NCI-H1048 (cell line): ENCODE data around the gene TOMM40L.
"Not testable (repeated sequence)": the region's sequence is repeated elsewhere in the genome, so short reads cannot be mapped to it uniquely, and the experiment has no call there.

Source experiments
- DNase-seq: peaks from one replicate; lab custom pipeline; 2025; lab: John Stamatoyannopoulos, UW

The TOMM40L gene

DNA sequence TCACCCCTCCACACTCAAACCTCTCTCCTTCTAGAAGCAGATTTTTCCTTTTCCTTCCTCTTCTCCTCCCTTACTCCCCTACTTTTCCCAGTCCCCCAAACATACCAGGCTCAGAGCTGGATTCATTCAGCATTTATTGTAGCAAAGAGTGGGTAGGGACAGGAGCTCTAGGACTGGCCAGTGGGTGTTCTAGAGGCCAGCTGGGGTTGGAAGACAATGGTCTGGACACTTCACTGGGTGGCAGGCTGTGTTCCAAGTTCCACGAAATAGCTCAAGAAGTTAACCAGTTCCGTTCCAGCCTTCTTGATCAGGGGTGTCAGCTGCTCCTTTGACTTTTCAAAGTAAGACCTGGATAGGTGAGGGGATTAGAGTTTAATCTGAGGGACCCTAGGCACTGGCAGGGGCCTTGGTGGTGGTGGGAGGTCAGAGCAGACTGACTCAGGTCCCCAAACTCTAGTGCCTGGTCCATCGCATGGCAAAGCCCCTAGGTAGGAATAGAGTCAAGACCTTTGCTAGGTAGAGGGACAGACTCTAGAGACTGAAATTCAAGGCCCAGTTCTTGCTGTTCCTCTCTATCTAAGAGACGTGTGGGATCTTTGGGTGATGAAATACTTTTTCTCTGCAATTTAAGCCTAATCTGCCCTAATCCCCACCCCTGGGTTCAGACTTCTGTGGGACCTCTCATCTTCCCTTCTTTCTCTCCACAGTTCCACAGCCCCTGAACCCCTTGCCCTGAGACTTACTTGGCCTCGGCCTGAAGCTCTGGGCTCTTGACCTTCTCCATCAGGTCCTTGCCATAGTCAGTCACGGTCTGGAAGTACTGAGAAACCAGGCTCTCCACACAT lies 3.5 kb upstream of the TOMM40L start:
- DNase-seq, result no peak

GRCh38 chr1:161223805-161224694 lies 1.8 kb upstream of the TOMM40L start:
- DNase-seq, result no peak

- not testable (repeated sequence) for DNase-seq
Measured at GRCh38 chr1:161224695-161225087, 1.2 kb upstream of the TOMM40L start.

DNA sequence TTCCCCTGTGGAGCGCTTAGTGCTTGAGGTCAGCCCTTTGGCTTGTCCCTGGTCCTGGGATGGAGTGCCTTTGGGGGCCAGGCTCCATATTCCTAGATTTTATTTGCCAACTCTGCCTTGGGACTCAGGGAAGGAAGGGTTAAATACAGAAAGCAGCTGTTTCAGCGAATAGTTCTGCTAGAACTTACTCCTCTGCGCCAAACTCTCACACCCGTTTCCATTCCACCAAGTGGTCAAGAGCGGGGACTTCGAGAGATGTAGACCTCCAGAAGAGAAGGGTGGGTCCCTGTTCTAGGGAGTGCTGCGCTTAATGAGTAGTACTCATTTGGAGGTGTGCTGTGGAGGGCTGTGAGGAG lies 704 bp upstream of the TOMM40L start:
- DNase-seq, result no peak

DNA sequence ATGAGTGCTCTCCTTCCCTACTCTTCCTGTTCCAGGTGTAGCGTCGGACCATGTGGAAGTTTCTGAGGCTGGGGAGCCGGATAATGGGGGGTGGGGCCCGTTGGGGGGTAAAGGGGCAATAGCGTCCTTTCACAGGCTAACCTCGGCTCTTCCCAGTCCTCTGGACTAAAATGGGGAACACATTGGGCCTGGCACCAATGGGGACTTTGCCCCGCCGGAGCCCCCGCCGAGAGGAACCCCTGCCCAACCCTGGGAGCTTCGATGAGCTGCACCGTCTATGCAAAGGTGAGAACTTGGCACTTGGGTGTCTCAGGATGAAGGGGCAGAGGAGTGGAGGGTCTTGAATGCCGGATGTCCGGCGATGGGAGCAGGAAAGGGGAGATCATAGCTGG lies 456 bp downstream of the TOMM40L start:
- DNase-seq, result no peak

- no peak for DNase-seq
Measured at GRCh38 chr1:161226759-161227158, 899 bp downstream of the TOMM40L start.

- peak; percentile 69 for DNase-seq
Measured at GRCh38 chr1:161227196-161227871, 1.5 kb downstream of the TOMM40L start.

DNA sequence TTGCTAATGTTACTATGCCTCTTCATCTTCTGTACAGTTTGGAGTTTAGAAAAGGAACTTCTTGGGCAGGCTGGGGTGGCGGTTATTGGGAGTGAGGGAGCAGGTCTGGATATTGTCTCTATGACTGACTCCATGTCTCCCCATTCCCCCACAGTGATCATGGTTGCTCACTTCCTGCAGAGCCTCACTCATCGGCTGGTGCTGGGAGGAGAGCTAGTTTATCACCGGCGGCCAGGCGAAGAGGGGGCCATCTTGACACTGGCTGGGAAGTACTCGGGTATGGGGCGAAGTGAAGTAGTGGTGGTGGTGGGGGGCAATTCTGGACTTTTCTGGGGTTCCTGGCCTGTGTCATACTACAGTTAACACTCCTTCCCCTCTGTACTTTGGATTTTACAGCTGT lies 2.2 kb downstream of the TOMM40L start:
- DNase-seq, result no peak

- DNase-seq, result no peak
Measured at GRCh38 chr1:161229896-161230295, 4.0 kb downstream of the TOMM40L start.

- DNase-seq, result no peak
Measured at GRCh38 chr1:161230762-161231161, 4.9 kb downstream of the TOMM40L start.

DNA sequence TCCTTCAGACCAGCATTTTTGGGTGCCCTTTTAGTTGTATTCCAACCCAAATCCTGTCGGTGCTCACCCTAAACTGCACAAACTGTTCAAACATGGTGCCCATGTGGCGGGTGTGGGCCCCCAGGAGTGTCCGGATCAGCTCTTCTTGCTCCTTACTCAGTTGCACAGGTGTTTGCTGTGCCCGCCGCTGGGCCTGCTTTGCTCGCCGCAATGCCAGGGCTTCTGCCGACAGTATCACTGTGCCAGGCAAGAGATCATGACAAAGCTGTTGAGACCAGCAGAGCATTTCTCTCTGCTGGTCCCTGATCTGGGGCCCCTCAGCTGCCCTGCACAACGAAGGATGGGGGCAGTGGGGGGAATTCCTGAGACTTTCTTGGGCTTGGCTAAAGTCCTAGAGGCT lies 7.2 kb downstream of the TOMM40L start:
- DNase-seq, result no peak

DNA sequence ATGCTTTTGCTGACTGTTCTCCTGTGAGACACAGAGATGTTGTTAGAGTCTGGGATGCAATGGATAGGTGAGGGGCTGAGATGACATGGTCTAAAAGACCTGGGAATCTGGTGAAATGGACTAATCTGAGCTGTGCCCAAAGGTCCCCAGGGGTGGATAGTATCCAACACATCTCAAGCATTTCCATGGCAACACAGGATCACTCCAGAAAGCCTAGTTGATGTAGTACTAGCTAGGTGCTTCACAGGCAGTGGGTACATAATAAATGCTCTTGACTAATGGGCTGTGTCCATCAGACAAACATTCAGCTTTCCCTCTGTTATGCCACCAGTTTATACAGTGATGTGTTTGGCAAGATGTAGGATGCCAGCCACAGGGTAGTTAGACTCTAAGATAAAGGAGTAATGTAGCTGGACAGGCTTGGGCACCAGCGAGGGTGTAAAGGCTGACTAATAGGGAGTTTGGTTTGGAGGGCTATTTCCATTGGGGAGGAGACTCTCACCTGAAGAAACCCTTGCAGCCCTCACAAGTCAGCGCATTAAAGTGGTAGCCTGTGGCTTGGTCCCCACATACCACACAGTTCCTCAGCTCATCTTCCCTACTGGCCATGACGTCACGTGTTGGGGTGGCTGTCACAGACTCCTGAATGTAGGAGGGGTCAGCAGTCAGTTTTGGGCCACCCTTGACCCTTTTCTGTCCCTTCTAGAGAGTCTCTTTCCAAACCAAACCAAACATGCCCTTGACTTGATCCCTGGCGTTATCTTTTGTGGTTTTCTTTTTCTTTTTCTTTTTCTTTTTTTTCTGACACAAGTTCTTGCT lies 10.3 kb downstream of the TOMM40L start:
- DNase-seq, result no peak

DNA sequence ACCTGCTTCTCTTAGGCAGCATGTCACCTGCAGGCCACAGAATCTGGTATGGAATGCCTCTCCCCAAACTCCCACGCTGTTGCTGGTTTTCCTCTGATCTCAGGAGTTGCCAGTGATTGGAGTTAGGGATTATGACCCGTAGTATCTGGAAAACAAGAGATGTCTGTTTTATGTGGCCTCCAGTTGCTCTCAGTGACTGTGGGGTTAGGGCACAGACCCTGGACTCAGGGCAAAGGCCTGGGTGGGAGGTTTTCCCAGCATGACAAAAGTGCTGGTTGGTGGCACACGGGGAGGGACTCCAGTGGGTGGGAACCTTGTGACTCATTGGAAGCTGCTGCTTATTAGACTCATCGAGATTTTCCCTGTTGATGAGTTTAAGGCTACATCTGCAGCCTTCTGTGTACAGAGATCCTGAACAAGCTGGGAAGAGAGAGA lies 12.2 kb downstream of the TOMM40L start, which contains the start of gene NR1I3:
TSS of gene NR1I3 (minus strand) at position 165 of the 435 bp plus-strand sequence. CDS start 1,638 bp downstream, outside the sequence.
- no peak for DNase-seq

DNA sequence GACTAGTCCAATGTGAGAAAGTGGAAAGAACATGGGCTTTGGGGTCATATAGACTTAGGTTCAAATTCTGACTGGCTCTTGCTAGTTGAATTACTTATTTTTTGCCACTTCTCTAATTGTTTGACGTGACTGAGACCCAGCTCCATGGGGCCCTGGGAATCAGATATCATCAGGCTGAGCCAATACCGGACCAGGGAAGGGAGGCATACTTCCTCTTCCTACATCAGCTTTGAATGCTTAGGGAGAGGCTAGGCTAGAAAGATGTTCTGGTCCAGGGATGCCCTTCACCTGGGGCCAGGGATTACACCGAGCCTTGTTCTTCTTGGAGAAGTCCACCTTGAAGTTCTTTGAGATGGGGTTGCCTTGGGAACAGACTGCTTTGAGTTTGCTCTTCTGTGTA lies 15.8 kb downstream of the TOMM40L start:
- DNase-seq, result no peak

DNA sequence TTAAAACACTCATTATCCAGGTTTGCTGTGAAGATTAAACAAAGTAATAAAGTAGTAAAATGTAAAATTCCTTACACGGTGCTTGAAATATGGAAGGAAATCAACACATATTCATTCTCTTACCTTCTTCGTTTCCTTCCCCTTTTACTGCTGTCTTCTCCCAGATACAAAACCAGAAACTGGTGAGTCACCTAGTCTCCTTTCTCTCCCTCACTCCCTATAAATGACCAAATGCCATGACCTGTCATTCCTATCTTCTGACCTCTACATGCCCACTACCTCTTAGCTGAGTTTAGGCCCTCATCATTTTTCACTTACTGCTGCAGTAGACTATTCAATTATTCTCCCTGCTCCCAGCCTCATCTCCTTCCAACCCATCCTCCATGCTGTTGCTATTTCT lies 16.5 kb downstream of the TOMM40L start:
- no peak for DNase-seq

DNA sequence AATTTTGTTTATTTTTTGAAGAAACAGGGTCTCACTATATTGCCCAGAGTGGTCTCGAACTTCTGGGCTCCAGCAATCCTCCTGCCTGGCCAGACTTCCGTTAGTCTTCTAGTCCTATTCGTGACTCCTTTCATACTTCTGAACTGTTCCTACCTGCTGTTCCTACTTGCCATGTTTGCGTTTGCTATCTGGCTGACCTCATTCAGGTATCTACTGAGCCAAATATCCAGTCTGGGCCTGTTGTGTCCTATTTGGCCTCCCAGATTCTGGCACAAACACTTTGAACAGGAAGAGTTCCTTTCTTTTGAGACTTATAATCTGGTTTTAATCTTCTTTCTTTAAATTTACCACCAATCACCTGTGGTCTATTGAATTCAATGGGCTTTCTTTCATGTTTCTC lies 19.0 kb downstream of the TOMM40L start:
- no peak for DNase-seq

- DNase-seq, result not testable (repeated sequence)
Measured at GRCh38 chr1:161250100-161250499, 24.2 kb downstream of the TOMM40L start.

- no peak for DNase-seq
Measured at GRCh38 chr1:161250829-161251228, 25.0 kb downstream of the TOMM40L start.

DNA sequence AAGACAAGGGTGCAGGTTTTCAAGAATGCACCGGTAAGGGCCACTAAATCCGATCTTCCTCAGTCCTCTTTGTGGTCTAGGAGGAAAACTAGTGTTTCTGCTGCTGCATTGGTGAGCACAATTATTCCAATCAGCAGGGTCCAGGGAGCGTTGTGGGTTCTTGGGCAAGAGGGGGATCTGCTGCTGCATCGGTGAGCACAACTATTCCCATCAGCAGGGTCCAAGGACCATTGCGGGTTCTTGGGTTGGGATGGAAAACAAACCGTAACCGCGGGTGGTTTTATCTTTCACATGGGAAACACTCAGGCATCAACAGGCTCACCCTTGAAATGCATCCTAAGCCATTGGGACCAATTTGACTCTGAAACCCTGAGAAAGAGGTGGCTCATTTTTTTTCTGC lies 25.7 kb downstream of the TOMM40L start:
- DNase-seq, result no peak

DNA sequence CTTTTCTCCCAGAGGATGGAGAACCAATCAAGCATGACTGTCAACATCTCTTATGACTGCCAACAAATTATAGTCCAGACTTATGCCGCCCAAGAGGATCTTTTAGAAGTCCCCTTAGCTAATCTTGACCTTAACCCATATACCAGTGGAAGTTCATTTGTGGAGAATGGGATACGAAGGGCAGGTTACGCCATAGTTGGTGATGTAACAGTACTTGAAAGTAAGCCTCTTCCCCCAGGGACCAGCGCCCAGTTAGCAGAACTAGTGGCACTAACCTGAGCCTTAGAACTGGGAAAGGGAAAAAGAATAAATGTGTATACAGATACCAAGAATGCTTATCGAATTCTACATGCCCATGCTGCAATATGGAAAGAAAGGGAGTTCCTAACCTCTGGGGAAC lies 29.4 kb downstream of the TOMM40L start:
- DNase-seq, result not testable (repeated sequence)

DNA sequence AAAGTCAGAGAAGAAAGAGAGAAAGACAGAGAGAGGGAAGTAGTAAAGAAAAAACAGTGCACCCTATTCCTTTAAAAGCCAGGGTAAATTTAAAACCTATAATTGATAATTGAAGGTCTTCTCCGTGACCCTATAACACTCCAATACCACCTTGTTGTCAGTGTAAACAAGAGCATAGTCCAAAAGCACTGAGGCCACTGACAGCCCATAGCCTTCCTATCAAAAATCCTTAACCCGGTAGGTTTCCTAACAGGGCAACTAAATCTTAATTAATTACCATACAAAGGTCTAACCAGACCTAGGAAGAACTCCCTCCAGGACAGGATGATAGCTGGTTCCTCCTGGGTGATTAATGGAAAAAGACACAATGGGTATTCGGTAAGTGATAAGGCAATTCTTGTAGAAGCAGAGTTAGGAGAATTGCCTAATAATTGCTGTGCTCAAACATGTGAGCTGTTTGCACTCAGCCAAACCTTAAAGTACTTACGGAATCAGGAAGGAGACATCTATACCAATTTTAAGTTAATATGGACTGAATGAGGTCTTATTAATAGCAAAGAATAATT lies 30.2 kb downstream of the TOMM40L start:
- DNase-seq, result not testable (repeated sequence)
